HTR-8/SVneo (cell line): Measurements from ENCODE around the gene TLCD3B.

Experiments used
- DNase-seq: peaks from one replicate; pipeline ENCODE4 v3.0.0; 2011; ENCODE audit warnings: low spot score, mixed read lengths; ENCODE audit not compliant: insufficient read length
- FAIRE-seq: peaks from 2 replicates; lab custom pipeline; 2011; peaks lifted over from hg19 to GRCh38; lab: Jason Lieb, UNC

TLCD3B gene, protein sequence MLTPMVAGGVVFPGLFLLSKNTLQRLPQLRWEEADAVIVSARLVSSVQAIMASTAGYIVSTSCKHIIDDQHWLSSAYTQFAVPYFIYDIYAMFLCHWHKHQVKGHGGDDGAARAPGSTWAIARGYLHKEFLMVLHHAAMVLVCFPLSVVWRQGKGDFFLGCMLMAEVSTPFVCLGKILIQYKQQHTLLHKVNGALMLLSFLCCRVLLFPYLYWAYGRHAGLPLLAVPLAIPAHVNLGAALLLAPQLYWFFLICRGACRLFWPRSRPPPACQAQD

DNA sequence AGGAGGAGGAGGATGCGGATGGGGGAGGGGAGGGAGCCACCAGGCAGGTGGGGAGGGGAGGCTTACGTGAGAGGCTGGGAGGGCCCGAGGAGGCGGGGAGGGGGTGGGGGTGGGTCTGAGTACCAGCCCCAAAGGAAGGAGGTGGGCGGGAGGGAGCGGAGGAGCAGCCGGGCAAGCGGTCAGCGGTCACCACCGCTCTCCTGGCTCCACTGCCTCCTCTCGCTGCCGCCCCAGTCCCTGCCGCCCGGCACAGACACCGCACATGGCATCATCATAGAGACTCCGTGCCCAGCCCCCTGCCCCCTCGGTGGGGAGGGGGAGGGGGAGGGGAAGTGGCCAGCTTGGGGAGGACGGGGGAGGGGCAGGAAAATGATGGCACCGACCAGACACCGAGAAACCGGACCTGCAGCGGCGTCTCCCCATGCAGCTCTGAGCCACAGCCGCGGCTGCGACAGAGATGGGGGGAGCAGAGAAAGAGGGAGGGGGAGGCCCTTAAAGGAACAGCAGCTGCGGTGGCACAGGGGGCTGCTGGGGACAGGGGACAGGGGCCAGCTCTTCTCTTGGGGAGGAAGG, at the start of gene TLCD3B:
Gene TLCD3B (minus strand): TSS at position 431 of the 573 bp plus-strand sequence. CDS start 744 bp downstream, outside the sequence.
- no peak for FAIRE-seq
- DNase-seq = no peak

DNA sequence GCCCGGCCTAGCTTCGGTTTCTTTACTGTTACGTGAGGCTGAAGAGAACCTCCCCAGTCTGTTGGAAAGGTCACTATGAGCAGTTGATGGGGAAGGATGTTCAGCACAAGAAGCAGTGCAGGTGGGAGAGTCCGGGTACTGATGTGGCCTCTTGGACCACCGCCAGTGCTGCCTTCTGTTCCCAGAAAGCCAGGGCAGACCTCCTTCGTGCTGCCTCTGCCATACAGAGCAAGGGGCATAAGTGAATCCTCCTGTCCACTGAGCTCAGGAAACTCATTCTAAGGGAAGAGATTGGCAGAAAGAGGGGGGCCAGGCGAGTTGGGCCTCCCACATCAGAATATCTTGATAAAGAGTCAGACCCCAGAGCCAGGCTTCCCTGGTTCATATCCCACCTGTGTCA, 48.4 kb upstream of the TLCD3B start:
- DNase-seq = no peak
- no peak for FAIRE-seq

DNA sequence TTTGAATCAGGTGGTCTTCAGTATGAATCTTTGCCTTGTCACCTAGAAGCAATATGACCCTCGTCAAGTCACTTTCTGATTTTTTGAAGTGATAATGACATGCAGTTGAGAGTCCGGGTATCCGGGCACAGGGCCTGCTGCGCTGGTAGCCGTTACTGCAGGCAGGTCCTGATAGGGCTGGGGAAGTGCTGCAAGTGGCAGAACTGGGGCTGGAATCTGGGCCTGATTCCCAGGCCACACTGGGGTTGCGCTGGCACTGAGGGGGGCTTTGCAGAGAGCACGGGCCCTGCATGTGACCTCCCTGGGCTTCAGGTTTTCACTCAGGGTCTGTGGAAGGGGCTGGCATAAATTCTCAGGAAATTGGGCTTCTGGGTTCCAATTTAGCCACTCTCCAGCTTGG, 47.7 kb upstream of the TLCD3B start:
- DNase-seq = no peak
- no peak for FAIRE-seq

DNA sequence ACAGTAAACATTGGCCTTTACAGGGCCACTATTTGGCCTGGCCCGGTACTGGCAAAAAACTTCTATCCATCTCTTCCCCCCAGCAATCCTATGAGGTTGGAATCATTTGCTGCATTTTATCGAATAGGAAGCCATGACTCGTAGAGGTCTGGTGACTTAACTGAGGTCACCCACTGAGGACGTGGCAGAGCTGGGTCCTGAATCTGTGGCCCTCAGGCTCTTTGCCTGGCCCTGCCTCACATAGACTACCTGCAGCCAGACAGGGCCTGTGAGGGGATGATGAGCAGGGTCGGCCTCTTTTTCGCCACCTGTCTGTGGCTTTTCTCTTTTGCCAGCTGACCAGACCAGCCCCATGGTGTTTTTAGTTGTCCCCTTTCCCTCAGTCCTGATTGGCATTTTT, 46.6 kb upstream of the TLCD3B start:
- no peak for DNase-seq
- no peak for FAIRE-seq

DNA sequence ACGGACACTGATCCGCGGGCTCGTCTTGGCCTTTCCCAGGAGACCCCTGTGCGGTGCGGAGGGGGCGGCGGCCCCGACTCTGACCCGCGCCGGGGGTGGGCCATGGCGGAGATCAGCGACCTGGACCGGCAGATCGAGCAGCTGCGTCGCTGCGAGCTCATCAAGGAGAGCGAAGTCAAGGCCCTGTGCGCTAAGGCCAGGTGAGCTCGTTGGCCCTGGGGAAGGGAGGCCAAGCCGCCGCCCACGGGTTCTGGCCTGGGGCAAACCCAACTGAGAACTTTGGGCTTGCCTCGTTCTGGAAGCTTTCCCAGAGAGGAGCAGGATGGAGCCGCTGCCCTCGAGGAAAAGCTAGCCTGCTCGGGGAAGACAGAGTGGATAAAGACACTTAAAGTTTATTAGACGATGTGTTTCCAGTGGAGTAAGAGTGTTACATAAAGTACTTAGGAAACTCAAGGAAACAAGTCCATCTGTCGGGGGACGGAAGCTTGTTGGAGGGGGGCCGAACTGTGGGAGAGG, 45.3 kb upstream of the TLCD3B start:
- no peak for FAIRE-seq
- no peak for DNase-seq

GRCh38 chr16:30075503-30076275, 44.6 kb upstream of the TLCD3B start, which contains the start of gene PPP4C:
Gene PPP4C, plus strand, starts transcription at chr16:30075994. Its CDS starts 384 bp downstream, at chr16:30076378.
- peak; percentile 98 for DNase-seq
- FAIRE-seq = peak; percentile 31

DNA sequence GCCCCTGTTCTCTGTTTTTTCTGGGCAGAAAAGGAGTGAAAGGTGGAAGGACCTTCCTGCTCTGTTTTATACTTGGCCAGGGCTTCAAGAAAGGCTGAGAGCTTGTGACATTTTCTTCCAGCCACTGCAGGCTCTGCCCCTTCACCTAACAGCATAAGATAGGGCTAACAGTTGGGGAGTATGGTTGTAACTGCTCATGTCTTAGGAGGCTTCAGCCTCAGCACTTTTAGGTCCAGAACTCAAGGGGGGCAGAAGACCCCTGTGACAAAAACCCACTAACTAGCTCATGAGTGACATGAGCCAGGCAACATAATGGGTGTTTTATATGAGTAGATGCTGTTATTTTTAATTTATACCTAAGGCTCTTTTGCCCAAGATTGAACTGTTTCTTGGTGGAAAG, 39.4 kb upstream of the TLCD3B start:
- no peak for FAIRE-seq
- DNase-seq = no peak

- FAIRE-seq (no peak), DNase-seq (no peak)
Observed at GRCh38 chr16:30069611-30070462, 38.8 kb upstream of the TLCD3B start.

DNA sequence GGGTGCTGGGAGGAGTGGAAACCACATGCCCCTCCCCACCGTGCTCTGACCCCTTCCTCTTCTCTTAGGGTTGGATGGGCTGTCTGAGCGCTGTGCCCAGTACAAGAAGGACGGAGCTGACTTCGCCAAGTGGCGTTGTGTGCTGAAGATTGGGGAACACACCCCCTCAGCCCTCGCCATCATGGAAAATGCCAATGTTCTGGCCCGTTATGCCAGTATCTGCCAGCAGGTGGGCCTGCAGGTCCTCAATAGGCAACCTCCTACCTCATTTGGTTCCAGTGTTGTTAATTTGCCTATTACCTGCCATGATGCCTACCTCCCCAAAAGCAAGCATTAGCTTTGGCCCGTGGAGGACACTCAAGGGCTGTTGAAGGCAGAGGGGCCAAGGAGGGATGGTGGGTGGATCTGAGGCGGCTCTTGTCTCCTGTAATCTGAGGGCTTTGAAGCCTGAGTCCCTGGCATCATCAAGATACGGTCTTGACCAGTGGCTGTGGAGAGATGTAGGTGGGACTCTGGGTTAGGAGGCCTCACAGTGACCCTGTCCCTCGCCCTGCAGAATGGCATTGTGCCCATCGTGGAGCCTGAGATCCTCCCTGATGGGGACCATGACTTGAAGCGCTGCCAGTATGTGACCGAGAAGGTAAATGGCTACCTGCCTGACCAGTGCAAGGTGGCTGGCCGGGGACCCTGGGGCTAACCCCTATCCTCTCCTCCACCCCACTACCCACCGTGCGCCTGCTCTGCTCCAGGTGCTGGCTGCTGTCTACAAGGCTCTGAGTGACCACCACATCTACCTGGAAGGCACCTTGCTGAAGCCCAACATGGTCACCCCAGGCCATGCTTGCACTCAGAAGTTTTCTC, 37.9 kb upstream of the TLCD3B start:
- FAIRE-seq (no peak), DNase-seq (no peak)

DNA sequence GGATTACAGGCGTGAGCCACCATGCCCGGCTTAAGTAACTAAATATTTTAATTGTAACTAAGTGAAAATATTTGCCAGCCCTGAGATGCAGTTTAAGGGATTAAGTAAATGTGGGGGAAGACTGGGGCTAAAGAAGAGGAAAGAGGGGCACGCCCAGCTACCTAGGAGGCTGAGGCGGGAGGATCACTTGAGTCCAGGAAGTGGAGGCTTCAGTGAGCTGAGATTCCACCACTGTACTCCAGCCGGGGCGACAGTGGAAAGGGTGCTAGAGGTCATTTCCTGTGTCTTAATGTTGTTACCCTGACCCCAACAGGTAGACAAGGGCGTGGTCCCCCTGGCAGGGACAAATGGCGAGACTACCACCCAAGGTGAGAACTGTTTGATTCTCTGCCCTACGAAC, 37.3 kb upstream of the TLCD3B start:
- FAIRE-seq (no peak), DNase-seq (no peak)

- no peak for DNase-seq
- FAIRE-seq = no peak
Observed at GRCh38 chr16:30067584-30067916, 36.5 kb upstream of the TLCD3B start.

DNA sequence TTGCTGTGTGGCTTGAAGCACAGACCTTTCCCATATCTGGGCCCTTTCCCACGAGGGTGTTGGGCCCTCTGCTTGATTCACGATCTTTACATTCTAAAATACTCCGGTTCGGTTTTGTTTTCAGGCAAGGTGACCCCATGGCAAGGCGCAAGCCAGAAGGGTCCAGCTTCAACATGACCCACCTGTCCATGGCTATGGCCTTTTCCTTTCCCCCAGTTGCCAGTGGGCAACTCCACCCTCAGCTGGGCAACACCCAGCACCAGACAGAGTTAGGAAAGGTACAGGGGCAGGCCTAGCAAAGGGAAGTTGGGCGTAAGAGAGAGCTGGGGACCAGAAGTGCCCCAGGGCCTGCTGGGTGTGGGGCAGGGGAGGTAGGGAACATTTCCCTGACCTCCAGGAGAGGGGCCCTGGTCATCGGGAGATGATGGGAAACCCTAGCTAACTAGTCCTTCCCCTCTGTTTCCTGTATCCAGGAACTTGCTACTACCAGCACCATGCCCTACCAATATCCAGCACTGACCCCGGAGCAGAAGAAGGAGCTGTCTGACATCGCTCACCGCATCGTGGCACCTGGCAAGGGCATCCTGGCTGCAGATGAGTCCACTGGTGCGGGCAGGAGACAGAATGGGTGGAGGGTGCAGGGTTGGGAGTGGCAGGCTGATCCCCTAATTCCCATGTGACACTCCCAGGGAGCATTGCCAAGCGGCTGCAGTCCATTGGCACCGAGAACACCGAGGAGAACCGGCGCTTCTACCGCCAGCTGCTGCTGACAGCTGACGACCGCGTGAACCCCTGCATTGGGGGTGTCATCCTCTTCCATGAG, 35.9 kb upstream of the TLCD3B start:
- DNase-seq (no peak), FAIRE-seq (no peak)

- DNase-seq (no peak), FAIRE-seq (no peak)
Observed at GRCh38 chr16:30065943-30066760, 35.1 kb upstream of the TLCD3B start.

DNA sequence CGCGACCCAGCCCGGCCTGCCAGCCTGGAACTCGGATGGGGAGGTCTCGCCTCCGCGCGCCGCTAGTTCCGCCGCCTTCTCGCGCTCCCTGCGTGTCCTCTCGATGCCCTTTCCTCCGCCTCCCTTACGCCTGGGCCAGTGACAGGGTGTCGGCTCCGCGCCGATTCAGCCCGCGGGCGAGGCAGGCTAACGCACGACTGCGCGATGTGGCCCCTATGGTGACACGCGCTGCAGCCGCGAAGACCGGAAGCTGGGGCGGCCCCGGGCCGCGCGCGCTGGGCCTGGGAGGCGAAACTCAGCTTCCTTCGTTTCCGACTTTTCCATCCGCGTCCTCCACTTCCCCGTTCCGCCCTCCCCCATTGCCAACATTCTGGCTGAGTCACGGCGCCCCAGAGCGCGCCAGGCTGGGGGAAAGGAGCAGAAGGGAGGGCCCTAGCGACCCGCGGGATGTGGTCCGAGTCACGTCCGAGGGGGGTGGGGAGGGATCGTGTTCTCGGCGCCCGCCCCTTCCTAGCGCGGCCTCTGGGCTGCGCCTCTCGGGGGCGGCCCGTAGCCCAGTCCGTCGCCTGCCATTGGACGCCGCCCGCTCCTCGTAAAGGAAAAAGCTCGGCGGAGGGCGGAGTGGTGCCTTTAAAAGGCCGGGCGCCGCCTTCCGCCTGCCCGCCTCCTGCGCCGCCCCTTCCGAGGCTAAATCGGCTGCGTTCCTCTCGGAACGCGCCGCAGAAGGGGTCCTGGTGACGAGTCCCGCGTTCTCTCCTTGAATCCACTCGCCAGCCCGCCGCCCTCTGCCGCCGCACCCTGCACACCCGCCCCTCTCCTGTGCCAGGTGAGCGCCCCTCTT, 34.3 kb upstream of the TLCD3B start, which contains the start of gene ALDOA:
Gene ALDOA (plus strand): TSS at position 659 of the 841 bp plus-strand sequence. CDS start 1,138 bp downstream, outside the sequence.
- DNase-seq = peak; percentile 91
- no peak for FAIRE-seq

GRCh38 chr16:30064729-30065101, 33.6 kb upstream of the TLCD3B start:
- DNase-seq (no peak), FAIRE-seq (no peak)

DNA sequence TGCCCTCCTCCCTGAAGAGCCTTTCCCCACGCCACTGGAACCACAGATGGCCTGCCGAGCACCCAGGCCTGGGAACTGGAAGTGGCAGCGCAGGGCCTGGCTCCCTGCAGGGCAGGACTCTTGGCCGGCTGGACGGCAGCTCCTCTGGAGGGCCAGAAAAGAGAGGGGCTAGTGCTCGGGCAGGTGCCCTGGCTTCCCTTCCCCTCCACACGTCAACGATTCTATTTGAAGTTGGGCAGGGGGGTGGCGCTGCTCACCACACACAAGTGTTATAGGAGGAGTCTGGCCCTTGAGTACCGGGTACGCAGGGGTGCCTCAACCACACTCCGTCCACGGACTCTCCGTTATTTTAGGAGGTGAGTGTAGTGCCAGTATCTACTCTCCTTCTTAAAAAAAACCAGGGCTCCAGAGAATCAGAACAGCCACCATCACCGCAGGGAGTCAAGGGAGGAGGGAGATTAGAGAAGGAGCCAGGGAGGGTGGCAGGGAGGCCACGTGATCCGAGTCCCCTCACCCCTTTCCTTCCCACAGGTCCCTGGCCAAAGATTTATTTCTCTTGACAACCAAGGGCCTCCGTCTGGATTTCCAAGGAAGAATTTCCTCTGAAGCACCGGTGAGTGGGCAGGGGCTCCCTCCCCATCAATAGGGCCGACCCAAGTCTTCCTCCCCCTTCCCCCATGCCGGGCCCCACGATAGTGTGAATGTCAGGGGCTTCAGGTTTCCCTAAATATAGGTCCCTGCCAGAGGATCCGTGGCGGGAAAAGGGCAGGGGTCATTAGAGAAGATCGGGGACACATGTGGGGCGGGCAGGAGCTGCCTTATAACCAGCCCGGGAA, 33.0 kb upstream of the TLCD3B start:
- no peak for FAIRE-seq
- DNase-seq = no peak
